Measurements from ENCODE around the gene GPR137B.

The GPR137B gene

DNA sequence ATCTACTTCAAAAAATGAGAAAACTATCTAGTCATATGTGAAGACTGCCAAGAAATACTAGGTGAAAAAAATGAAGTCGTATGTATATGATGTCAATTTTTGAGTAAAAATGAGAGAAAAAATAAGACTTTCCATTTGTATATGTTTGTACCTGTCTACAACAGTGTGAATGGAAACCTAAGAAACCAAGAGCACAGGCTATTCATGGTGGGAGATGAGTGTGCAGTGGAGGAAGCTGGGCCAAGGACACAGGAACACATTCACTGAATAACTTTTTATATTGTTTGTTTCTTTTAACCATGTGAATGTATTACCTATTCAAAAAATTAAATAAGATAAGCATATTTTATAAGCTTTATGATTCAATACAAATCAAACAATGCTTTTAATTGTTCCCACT is 72.4 kb downstream of the GPR137B start:
- peaks cover 27% of the 10 kb centered on the region for H3K36me3 ChIP-seq (ENCODE audit: control insufficient read depth, low read length)
- no peaks in the 10 kb centered on the region for H4K20me1 ChIP-seq (ENCODE audit: control insufficient read depth, insufficient read depth, low read depth, low read length)
- H3K9me2 ChIP-seq (replicated peaks; ENCODE audit: control insufficient read depth, low read length) = no peaks in the 10 kb centered on the region
- no peak overlapping the region for H3K4me3 ChIP-seq (ENCODE audit: low read length)
- H3K27ac ChIP-seq (ENCODE audit: low read depth, low read length) = no peak overlapping the region
- no peak overlapping the region for H3K4me2 ChIP-seq (ENCODE audit: low read length)
- no peaks in the 10 kb centered on the region for H3K4me1 ChIP-seq (ENCODE audit: control insufficient read depth, low read length)
- no peaks in the 10 kb centered on the region for H3K9me3 ChIP-seq (ENCODE audit: control insufficient read depth, insufficient read depth, low read length)
- no peaks in the 10 kb centered on the region for H3F3A ChIP-seq (ENCODE audit: control insufficient read depth, insufficient read depth)
- TF ChIP-seq EZH2phosphoT487 (IDR thresholded peaks at IDR 0.05; ENCODE audit: borderline replicate concordance, low read length) = no peak
- no peak for TF ChIP-seq CTCF (IDR thresholded peaks at IDR 0.05; ENCODE audit: low read depth, low read length, poor library complexity, severe bottlenecking)
- H3K27me3 ChIP-seq (ENCODE audit: control insufficient read depth, low read length) = no peaks in the 10 kb centered on the region
- no peaks in the 10 kb centered on the region for H3K79me2 ChIP-seq (ENCODE audit: control insufficient read depth, low read length)

- Histone ChIP-seq H3K9me2 (replicated peaks; ENCODE audit: control insufficient read depth, low read length) (no peaks in the 10 kb centered on the region), H3K36me3 (ENCODE audit: control insufficient read depth, low read length) (peaks cover 49% of the 10 kb centered on the region), H3F3A (ENCODE audit: control insufficient read depth, insufficient read depth) (peaks cover 5% of the 10 kb centered on the region; the same call in 1 of the 2 replicates), H3K79me2 (ENCODE audit: control insufficient read depth, low read length) (no peaks in the 10 kb centered on the region), H3K4me3 (ENCODE audit: low read length) (no peak overlapping the region), H3K27ac (ENCODE audit: low read depth, low read length) (no peak overlapping the region), H3K4me2 (ENCODE audit: low read length) (no peak overlapping the region), H3K27me3 (ENCODE audit: control insufficient read depth, low read length) (no peaks in the 10 kb centered on the region), H3K9me3 (ENCODE audit: control insufficient read depth, insufficient read depth, low read length) (no peaks in the 10 kb centered on the region), H4K20me1 (ENCODE audit: control insufficient read depth, insufficient read depth, low read depth, low read length) (no peaks in the 10 kb centered on the region), H3K4me1 (ENCODE audit: control insufficient read depth, low read length) (no peaks in the 10 kb centered on the region)
- TF ChIP-seq EZH2phosphoT487 (IDR thresholded peaks at IDR 0.05; ENCODE audit: borderline replicate concordance, low read length) = no peak
- TF ChIP-seq CTCF (IDR thresholded peaks at IDR 0.05; ENCODE audit: low read depth, low read length, poor library complexity, severe bottlenecking) = no peak
These were observed 78.1 kb downstream of the GPR137B start for GRCh38 chr1:236220473-236220872.

- H3K27ac ChIP-seq (ENCODE audit: low read depth, low read length) = no peak overlapping the region
- no peak overlapping the region for H3K4me2 ChIP-seq (ENCODE audit: low read length)
- H3F3A ChIP-seq (ENCODE audit: control insufficient read depth, insufficient read depth) = peaks cover 5% of the 10 kb centered on the region; the same call in 1 of the 2 replicates
- no peaks in the 10 kb centered on the region for H4K20me1 ChIP-seq (ENCODE audit: control insufficient read depth, insufficient read depth, low read depth, low read length)
- H3K79me2 ChIP-seq (ENCODE audit: control insufficient read depth, low read length) = no peaks in the 10 kb centered on the region
- H3K27me3 ChIP-seq (ENCODE audit: control insufficient read depth, low read length) = no peaks in the 10 kb centered on the region
- peaks cover 51% of the 10 kb centered on the region for H3K36me3 ChIP-seq (ENCODE audit: control insufficient read depth, low read length)
- no peak overlapping the region for H3K4me3 ChIP-seq (ENCODE audit: low read length)
- TF ChIP-seq EZH2phosphoT487 (IDR thresholded peaks at IDR 0.05; ENCODE audit: borderline replicate concordance, low read length) = no peak
- TF ChIP-seq CTCF (IDR thresholded peaks at IDR 0.05; ENCODE audit: low read depth, low read length, poor library complexity, severe bottlenecking) = no peak
- H3K4me1 ChIP-seq (ENCODE audit: control insufficient read depth, low read length) = no peaks in the 10 kb centered on the region
- no peaks in the 10 kb centered on the region for H3K9me2 ChIP-seq (replicated peaks; ENCODE audit: control insufficient read depth, low read length)
- H3K9me3 ChIP-seq (ENCODE audit: control insufficient read depth, insufficient read depth, low read length) = no peaks in the 10 kb centered on the region
These were observed 80.3 kb downstream of the GPR137B start for GRCh38 chr1:236222632-236223031.

DNA sequence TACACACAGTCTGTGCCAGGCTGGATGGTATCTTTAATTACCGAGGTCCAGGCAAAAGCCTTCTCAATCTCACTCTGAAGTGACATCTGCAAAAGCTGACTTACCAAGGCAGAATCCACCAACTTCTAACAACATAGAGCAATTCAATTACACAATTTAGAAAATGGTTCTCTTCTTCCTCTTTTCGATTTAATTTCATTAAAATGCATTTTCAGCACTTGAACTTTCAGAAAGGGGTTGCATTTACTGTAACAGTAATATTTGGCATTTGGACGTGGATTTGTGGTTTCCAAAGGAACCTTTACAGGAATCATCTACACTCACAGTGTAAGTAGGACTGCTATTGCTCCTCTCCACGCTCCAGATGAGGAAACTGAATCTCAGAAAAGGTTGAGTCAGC is 86.1 kb downstream of the GPR137B start:
- Histone ChIP-seq H3K9me2 (replicated peaks; ENCODE audit: control insufficient read depth, low read length) (no peaks in the 10 kb centered on the region), H3F3A (ENCODE audit: control insufficient read depth, insufficient read depth) (no peaks in the 10 kb centered on the region), H3K36me3 (ENCODE audit: control insufficient read depth, low read length) (peaks cover 21% of the 10 kb centered on the region), H3K4me2 (ENCODE audit: low read length) (no peak overlapping the region), H3K4me3 (ENCODE audit: low read length) (no peak overlapping the region), H3K27me3 (ENCODE audit: control insufficient read depth, low read length) (no peaks in the 10 kb centered on the region), H4K20me1 (ENCODE audit: control insufficient read depth, insufficient read depth, low read depth, low read length) (no peaks in the 10 kb centered on the region), H3K79me2 (ENCODE audit: control insufficient read depth, low read length) (no peaks in the 10 kb centered on the region), H3K4me1 (ENCODE audit: control insufficient read depth, low read length) (no peaks in the 10 kb centered on the region), H3K27ac (ENCODE audit: low read depth, low read length) (no peak overlapping the region), H3K9me3 (ENCODE audit: control insufficient read depth, insufficient read depth, low read length) (no peaks in the 10 kb centered on the region)
- no peak for TF ChIP-seq CTCF (IDR thresholded peaks at IDR 0.05; ENCODE audit: low read depth, low read length, poor library complexity, severe bottlenecking)
- no peak for TF ChIP-seq EZH2phosphoT487 (IDR thresholded peaks at IDR 0.05; ENCODE audit: borderline replicate concordance, low read length)
